NT2/D1 (cell line): ENCODE measurements around the gene CEP112.

Source experiments
- YY1 ChIP-seq: IDR thresholded peaks from 2 replicates; pipeline ENCODE4 v1.6.1; 2011; ENCODE audit not compliant: insufficient read length, insufficient read depth
- ZNF274 ChIP-seq: IDR thresholded peaks from 2 replicates; pipeline ENCODE4 v1.6.1; 2011; ENCODE audit warnings: mild to moderate bottlenecking, low read depth, low read length

GRCh38 chr17:65917560-65917959, 274.4 kb downstream of the CEP112 start:
- TF ChIP-seq ZNF274 (no peak), YY1 (no peak)
